HG03066 (cell line): ENCODE results near the gene IL7R.

ENCODE experiments used
- ATAC-seq: cut with Tn5 transposase; IDR thresholded peaks from one replicate; pipeline ENCODE4 v1.9.1; 2021; ENCODE audit warnings: low read depth; ENCODE audit not compliant: unreplicated experiment

IL7R gene

GRCh38 chr5:35856765-35857351 is at the start of gene IL7R:
IL7R (plus strand) TSS chr5:35856891; CDS start chr5:35856978, 87 bp downstream.
- ATAC-seq, result no peak

GRCh38 chr5:35810601-35811000 is 46.1 kb upstream of the IL7R start:
- ATAC-seq, result no peak

GRCh38 chr5:35811108-35811741 is 45.5 kb upstream of the IL7R start:
- no peak for ATAC-seq

GRCh38 chr5:35813521-35813920 is 43.2 kb upstream of the IL7R start:
- no peak for ATAC-seq

- ATAC-seq, result no peak
Measured at GRCh38 chr5:35815089-35815936, 41.4 kb upstream of the IL7R start.

- no peak for ATAC-seq
Measured at GRCh38 chr5:35816881-35817521, 39.7 kb upstream of the IL7R start.

GRCh38 chr5:35819026-35819425 is 37.7 kb upstream of the IL7R start:
- ATAC-seq, result no peak

GRCh38 chr5:35819668-35820067 is 37.0 kb upstream of the IL7R start:
- ATAC-seq, result no peak

GRCh38 chr5:35820735-35821134 is 36.0 kb upstream of the IL7R start:
- ATAC-seq, result no peak

- ATAC-seq, result no peak
Measured at GRCh38 chr5:35821513-35821912, 35.2 kb upstream of the IL7R start.

- no peak for ATAC-seq
Measured at GRCh38 chr5:35822511-35822910, 34.2 kb upstream of the IL7R start.

- ATAC-seq, result no peak
Measured at GRCh38 chr5:35823347-35824098, 33.2 kb upstream of the IL7R start.

- ATAC-seq, result no peak
Measured at GRCh38 chr5:35826056-35826455, 30.6 kb upstream of the IL7R start.

GRCh38 chr5:35826554-35826953 is 30.1 kb upstream of the IL7R start:
- ATAC-seq, result no peak

- no peak for ATAC-seq
Measured at GRCh38 chr5:35828082-35828598, 28.6 kb upstream of the IL7R start.

- no peak for ATAC-seq
Measured at GRCh38 chr5:35830587-35830986, 26.1 kb upstream of the IL7R start.

- no peak for ATAC-seq
Measured at GRCh38 chr5:35832762-35833161, 23.9 kb upstream of the IL7R start.

GRCh38 chr5:35833224-35833623 is 23.5 kb upstream of the IL7R start:
- no peak for ATAC-seq

- no peak for ATAC-seq
Measured at GRCh38 chr5:35835796-35836742, 20.6 kb upstream of the IL7R start.
